ENCODE data around the gene MAL. TPM values are rescaled to one million over a fixed set of nuclear protein-coding genes. Genes with fewer than 3 reads are reported as not detected.

The MAL gene
- total RNA-seq, 1 experiment from 2014 or later: 0.22 TPM

DNA sequence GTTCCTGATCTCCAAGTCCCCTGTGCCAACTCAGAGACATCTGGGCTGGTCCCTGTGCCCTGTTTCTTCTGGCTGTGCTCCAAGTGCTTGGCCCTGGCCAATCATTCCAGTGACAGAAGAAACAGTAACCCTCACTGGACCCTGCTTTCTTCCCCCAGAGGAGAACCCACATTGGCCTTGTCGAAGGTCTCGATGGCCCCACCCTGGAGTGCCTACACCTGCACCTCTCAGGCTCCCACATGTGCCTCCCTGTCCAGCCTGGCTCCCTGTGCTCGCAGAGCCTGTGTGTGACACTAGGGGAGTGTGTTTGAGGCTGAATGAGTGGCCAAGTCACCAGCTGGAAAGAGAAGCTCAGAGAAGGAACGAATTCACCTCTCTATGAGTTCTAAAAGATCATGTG is 5.9 kb upstream of the MAL start (continued):
- no peak for TF ChIP-seq RELA (CRISPR knock-in tag; IDR thresholded peaks at IDR 0.05; ENCODE audit: borderline replicate concordance)
- TF ChIP-seq, protein P1, sequence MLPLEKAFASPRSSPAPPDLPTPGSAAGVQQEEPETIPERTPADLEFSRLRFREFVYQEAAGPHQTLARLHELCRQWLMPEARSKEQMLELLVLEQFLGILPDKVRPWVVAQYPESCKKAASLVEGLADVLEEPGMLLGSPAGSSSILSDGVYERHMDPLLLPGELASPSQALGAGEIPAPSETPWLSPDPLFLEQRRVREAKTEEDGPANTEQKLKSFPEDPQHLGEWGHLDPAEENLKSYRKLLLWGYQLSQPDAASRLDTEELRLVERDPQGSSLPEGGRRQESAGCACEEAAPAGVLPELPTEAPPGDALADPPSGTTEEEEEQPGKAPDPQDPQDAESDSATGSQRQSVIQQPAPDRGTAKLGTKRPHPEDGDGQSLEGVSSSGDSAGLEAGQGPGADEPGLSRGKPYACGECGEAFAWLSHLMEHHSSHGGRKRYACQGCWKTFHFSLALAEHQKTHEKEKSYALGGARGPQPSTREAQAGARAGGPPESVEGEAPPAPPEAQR (CRISPR knock-in tag; IDR thresholded peaks at IDR 0.05): no peak
- no peak for TF ChIP-seq PRRX2 (CRISPR knock-in tag; IDR thresholded peaks at IDR 0.05)
- TF ChIP-seq GABPB1 (CRISPR knock-in tag; IDR thresholded peaks at IDR 0.05): no peak
- TF ChIP-seq, protein P2, sequence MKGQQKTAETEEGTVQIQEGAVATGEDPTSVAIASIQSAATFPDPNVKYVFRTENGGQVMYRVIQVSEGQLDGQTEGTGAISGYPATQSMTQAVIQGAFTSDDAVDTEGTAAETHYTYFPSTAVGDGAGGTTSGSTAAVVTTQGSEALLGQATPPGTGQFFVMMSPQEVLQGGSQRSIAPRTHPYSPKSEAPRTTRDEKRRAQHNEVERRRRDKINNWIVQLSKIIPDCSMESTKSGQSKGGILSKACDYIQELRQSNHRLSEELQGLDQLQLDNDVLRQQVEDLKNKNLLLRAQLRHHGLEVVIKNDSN (CRISPR knock-in tag; IDR thresholded peaks at IDR 0.05): no peak
- TF ChIP-seq NR1H2 (CRISPR knock-in tag; IDR thresholded peaks at IDR 0.05): no peak

DNA sequence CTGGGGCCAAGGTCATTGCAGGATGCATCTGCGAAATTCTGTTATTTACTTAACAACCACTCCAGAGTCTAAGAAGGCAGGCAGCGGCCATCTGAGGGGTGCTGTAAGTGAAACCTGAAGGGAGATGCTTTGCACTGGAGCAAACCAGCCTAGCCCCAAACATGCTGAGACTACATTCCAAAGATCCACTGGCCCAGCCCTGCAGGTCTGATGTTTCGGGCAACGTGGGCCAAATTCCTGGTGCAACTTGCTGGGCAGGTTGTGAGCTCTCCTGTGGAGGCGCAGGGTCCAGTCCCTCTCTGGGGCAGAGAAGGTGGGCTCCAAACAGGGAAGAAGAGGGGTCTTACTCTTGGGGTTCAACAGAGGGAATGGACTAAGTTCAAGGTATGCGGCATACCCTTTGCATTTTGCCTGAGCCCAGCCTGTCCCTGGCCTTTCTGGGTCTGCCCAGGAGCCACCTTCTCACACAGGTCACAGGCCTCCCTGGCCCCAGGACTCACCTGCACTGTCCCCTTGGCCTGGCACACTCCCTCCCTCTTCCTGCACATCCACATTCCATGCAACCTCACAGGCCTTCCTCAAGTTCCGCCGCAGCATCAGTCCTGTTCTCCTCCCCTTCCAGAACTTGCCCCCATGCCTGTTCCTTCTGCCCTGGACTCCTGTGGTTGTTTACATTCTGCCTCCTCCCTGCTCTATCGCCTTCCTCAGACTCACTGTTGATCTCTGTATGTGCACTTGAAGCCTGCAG is 5.1 kb upstream of the MAL start:
- CTCF ChIA-PET: interaction anchor here (1.5 to 2.1 kb wide), 3 partner anchors 22 to 34 kb away, joined by 6 to 15 read pairs (median 11); no protein-coding TSS in a partner anchor
- no peak overlapping the region for H3K4me3 Mint-ChIP-seq

DNA sequence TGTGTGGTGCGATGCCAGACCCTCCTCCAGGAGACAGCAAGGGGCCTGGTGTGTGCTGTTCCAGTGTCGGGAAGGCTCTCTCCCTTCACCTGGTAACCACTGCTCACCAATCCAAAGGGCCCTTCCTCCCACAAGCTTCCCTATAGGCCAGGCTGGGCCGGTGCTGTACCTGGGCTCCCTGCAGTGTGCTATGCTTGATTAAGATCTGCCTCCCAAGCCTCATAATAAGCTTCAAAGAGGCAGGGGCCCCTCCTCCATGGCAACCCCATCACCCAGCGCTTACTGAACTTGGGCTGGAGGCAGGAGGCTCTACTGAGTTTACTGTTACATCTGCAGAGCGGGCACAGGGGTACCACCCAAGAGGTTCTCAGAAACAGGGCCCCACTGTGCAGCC is 4.5 kb upstream of the MAL start:
- H3K27ac Mint-ChIP-seq: no peak overlapping the region
- DNase-seq (ENCODE audit: low spot score): no peak
- POLR2A ChIA-PET: no interaction called here
- H3K36me3 Mint-ChIP-seq: no peaks in the 10 kb centered on the region
- ATAC-seq: no peak
- H3K4me3 Mint-ChIP-seq: no peak overlapping the region
- peaks cover 40% of the 10 kb centered on the region for H3K27me3 Mint-ChIP-seq (ENCODE audit: low read depth)
- CTCF ChIA-PET: interaction anchor here (5.1 kb wide), 1 partner anchor 35 kb away, joined by 31 read pairs; no protein-coding TSS in a partner anchor
- H3K9me3 Mint-ChIP-seq: no peaks in the 10 kb centered on the region
- H3K4me1 Mint-ChIP-seq: peaks cover 33% of the 10 kb centered on the region
- no peak for TF ChIP-seq NR3C1 (CRISPR knock-in tag; conservative IDR thresholded peaks at IDR 0.05; ENCODE audit: low read depth)
- no peak for TF ChIP-seq ZNF396 (CRISPR knock-in tag; IDR thresholded peaks at IDR 0.05; ENCODE audit: borderline replicate concordance)
- TF ChIP-seq, protein P3, sequence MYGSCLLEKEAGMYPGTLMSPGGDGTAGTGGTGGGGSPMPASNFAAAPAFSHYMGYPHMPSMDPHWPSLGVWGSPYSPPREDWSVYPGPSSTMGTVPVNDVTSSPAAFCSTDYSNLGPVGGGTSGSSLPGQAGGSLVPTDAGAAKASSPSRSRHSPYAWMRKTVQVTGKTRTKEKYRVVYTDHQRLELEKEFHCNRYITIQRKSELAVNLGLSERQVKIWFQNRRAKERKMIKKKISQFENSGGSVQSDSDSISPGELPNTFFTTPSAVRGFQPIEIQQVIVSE (CRISPR knock-in tag; IDR thresholded peaks at IDR 0.05; ENCODE audit: borderline replicate concordance): no peak
- TF ChIP-seq TEAD1 (CRISPR knock-in tag; IDR thresholded peaks at IDR 0.05): no peak
- TF ChIP-seq ZBTB21 (CRISPR knock-in tag; IDR thresholded peaks at IDR 0.05; ENCODE audit: borderline replicate concordance): no peak
- no peak for TF ChIP-seq NR2C2 (CRISPR knock-in tag; IDR thresholded peaks at IDR 0.05)
- TF ChIP-seq, protein P4, sequence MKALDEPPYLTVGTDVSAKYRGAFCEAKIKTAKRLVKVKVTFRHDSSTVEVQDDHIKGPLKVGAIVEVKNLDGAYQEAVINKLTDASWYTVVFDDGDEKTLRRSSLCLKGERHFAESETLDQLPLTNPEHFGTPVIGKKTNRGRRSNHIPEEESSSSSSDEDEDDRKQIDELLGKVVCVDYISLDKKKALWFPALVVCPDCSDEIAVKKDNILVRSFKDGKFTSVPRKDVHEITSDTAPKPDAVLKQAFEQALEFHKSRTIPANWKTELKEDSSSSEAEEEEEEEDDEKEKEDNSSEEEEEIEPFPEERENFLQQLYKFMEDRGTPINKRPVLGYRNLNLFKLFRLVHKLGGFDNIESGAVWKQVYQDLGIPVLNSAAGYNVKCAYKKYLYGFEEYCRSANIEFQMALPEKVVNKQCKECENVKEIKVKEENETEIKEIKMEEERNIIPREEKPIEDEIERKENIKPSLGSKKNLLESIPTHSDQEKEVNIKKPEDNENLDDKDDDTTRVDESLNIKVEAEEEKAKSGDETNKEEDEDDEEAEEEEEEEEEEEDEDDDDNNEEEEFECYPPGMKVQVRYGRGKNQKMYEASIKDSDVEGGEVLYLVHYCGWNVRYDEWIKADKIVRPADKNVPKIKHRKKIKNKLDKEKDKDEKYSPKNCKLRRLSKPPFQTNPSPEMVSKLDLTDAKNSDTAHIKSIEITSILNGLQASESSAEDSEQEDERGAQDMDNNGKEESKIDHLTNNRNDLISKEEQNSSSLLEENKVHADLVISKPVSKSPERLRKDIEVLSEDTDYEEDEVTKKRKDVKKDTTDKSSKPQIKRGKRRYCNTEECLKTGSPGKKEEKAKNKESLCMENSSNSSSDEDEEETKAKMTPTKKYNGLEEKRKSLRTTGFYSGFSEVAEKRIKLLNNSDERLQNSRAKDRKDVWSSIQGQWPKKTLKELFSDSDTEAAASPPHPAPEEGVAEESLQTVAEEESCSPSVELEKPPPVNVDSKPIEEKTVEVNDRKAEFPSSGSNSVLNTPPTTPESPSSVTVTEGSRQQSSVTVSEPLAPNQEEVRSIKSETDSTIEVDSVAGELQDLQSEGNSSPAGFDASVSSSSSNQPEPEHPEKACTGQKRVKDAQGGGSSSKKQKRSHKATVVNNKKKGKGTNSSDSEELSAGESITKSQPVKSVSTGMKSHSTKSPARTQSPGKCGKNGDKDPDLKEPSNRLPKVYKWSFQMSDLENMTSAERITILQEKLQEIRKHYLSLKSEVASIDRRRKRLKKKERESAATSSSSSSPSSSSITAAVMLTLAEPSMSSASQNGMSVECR (CRISPR knock-in tag; IDR thresholded peaks at IDR 0.05; ENCODE audit: borderline replicate concordance): no peak
- TF ChIP-seq ZNF416 (CRISPR knock-in tag; IDR thresholded peaks at IDR 0.05): no peak
- TF ChIP-seq, protein P5, sequence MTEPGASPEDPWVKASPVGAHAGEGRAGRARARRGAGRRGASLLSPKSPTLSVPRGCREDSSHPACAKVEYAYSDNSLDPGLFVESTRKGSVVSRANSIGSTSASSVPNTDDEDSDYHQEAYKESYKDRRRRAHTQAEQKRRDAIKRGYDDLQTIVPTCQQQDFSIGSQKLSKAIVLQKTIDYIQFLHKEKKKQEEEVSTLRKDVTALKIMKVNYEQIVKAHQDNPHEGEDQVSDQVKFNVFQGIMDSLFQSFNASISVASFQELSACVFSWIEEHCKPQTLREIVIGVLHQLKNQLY (CRISPR knock-in tag; IDR thresholded peaks at IDR 0.05): no peak

More for the DNA sequence above, 5.1 kb upstream of the MAL start:
- DNase-seq (ENCODE audit: low spot score) (no peak), ATAC-seq (no peak)
- Mint-ChIP-seq H3K27me3 (ENCODE audit: low read depth) (peaks cover 36% of the 10 kb centered on the region), H3K4me1 (peaks cover 29% of the 10 kb centered on the region), H3K9me3 (no peaks in the 10 kb centered on the region), H3K27ac (no peak overlapping the region), H3K36me3 (no peaks in the 10 kb centered on the region)
- POLR2A ChIA-PET: no interaction called here
- TF ChIP-seq, protein P6, sequence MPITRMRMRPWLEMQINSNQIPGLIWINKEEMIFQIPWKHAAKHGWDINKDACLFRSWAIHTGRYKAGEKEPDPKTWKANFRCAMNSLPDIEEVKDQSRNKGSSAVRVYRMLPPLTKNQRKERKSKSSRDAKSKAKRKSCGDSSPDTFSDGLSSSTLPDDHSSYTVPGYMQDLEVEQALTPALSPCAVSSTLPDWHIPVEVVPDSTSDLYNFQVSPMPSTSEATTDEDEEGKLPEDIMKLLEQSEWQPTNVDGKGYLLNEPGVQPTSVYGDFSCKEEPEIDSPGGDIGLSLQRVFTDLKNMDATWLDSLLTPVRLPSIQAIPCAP (CRISPR knock-in tag; IDR thresholded peaks at IDR 0.05): no peak
- TF ChIP-seq ATF1 (CRISPR knock-in tag; IDR thresholded peaks at IDR 0.05) (no peak), SP1 (CRISPR knock-in tag; conservative IDR thresholded peaks at IDR 0.05) (no peak), PRRX2 (CRISPR knock-in tag; IDR thresholded peaks at IDR 0.05) (no peak), SMAD3 (CRISPR knock-in tag; IDR thresholded peaks at IDR 0.05; ENCODE audit: borderline replicate concordance) (no peak), NFATC4 (CRISPR knock-in tag; IDR thresholded peaks at IDR 0.05) (no peak)
- TF ChIP-seq, protein P5 (CRISPR knock-in tag; IDR thresholded peaks at IDR 0.05): no peak
- TF ChIP-seq, protein P7, sequence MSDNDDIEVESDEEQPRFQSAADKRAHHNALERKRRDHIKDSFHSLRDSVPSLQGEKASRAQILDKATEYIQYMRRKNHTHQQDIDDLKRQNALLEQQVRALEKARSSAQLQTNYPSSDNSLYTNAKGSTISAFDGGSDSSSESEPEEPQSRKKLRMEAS (CRISPR knock-in tag; IDR thresholded peaks at IDR 0.05): no peak
- TF ChIP-seq, protein P8, sequence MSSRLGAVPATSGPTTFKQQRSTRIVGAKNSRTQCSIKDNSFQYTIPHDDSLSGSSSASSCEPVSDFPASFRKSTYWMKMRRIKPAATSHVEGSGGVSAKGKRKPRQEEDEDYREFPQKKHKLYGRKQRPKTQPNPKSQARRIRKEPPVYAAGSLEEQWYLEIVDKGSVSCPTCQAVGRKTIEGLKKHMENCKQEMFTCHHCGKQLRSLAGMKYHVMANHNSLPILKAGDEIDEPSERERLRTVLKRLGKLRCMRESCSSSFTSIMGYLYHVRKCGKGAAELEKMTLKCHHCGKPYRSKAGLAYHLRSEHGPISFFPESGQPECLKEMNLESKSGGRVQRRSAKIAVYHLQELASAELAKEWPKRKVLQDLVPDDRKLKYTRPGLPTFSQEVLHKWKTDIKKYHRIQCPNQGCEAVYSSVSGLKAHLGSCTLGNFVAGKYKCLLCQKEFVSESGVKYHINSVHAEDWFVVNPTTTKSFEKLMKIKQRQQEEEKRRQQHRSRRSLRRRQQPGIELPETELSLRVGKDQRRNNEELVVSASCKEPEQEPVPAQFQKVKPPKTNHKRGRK (CRISPR knock-in tag; IDR thresholded peaks at IDR 0.05; ENCODE audit: borderline replicate concordance): no peak
